Kasumi-1 (cell line): ENCODE data around the gene POLN.

Experiments
- DNase-seq, 2 experiments: peaks; one replicate each; lab custom pipeline; 2025; lab: John Stamatoyannopoulos, UW

POLN gene

DNA sequence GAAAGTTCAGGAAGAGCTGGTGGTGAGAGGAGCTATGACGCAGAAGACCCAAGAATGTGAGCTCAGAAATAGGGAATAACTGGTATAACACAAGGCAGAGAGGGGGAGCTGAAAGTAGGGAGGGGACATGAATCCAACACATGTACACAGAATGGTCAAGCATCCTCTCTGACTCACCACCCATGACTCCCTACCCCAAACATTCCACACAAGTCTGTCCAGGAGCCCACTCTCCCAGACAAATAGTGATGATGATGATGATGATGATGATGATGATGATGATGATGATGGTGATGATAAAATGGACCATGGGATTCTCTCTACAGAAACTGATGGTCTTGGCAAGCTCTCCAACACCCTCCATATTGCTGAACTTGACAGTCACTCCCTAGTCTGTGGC is 136.4 kb downstream of the POLN start:
- DNase-seq: no peak

DNA sequence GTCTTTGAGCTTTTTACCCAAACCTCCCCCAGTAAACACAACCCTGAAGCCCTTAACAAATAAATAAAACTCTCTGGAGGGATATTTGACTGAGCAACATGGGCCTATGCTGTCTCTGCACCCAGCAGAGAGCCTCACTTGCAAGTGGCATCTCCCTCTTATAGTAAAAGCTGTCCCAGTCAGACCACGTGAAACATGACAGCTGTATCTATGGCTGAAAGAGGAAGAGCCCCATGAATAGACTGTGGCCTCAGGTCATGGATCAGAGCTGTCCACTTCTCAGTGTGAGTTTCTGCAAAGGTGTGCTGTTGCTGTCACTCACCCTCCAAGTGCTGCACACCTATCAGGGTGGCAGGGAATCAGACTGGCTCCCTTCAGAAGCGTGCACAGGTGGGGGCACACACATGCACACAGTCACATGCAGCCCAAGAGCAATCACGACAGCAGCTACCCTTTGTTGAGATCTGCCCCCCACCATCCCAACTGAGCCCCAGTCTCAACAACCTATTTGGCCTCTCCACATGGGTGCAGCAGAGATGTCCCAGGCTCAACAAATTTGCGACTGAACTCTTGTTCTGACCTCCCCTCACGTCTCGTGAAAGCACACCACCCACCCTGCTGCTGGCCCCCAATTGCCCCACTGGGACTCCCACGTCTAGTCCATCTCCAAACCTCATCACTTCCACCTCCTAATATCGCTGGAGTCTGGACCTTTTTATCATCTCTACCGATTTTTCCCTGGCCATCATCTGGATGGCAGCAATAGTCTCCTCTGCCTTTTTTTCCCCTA is 137.2 kb downstream of the POLN start:
- DNase-seq: no peak

DNA sequence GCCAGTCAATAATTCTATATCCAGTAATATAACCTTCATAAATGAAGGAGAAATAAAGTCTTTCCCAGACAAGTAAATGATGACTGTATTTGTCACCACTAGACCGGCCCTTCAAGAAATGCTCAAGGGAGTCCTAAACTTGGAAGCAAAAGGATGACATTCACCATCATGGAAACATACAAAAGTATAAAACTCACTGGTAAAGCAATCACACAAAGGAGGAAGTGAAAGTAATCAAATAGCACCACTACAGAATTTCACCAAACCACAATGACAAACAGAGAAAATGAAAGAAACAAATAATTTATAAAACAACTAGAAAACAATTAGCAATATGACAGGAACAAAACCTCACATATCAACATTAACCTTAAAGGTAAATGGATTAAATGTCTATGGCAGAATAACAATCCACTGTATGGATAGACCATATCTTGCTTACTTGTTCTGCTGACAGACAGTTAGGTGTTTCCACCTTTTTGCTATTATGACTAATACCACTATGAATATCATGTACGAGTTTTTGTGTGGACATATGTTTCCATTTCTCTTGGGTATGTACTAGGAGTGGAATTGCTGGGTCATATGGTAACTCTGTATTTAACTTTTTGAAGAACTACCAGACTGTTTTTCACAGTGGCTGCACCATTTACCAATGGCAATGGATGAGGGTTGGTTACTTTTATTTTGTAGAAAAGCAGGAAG is 137.9 kb downstream of the POLN start:
- DNase-seq: no peak

DNA sequence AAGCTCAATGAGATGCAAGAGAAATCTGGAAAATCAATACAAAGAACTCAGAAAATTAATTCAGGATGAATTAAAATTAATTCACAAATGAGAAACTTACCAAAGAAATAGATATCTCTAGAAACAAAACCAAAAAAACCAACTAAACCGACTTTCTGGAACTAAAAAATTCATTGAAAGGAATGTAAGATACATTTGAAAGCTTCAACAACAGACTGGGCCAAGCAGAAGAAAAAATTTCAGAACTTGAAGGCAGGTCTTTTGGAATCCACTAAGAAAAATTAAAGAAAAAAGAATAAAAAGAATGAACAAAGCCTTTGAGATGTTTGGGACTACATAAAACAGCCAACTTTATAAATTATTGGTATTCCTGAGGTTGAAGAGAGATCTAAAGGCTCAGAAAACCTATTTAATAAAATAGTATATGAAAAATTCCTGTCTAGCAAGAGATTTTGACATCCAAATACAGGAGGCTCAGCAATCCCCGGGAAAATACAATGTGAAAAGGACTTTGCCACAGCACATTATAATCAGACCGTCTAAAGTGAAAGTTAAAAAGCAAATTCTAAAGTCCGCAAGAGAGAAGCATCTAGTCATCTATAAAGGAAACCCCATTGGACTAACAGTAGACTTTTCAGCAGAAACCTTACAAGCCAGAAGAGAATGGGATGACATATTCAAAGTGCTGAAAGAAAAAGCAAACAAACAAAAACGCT is 138.6 kb downstream of the POLN start:
- no peak for DNase-seq

DNA sequence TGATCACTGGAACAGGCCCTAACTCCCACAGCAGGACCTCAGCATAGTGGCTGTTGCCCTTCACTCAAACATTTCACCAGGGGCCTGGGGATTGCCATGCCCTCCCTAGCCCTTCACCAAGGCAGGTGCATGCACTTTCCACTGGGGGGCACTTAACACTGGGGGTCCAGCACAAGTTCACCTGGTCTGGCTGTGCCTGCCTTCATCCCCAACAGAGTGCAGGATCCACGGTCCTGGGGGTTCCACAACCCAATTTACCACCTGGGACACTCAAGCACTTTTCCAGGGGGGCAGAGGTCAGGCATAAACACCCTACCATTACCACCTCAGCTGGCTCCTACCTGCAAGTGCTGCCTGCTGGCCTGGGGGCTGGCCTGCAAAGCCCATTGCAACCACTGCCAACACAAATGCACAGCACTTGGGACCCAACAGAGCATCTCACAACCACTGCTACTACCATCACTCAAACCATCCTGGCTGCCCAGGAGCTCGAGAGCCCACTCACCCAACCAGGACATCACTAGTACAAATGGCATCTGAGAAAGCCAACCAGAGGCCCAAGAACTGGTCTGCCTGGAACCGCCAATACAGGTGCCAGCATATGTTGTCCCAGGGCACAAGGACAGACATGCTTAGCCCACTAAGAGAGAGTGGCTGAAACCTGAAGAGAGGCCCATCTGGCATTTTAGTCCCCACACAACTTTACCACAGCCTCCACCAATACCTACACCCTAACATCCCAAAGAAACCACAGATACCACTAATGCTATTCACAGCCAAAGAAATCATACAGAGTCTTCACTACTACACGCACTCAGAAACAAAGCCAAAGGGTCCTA is 139.7 kb downstream of the POLN start:
- DNase-seq: no peak

DNA sequence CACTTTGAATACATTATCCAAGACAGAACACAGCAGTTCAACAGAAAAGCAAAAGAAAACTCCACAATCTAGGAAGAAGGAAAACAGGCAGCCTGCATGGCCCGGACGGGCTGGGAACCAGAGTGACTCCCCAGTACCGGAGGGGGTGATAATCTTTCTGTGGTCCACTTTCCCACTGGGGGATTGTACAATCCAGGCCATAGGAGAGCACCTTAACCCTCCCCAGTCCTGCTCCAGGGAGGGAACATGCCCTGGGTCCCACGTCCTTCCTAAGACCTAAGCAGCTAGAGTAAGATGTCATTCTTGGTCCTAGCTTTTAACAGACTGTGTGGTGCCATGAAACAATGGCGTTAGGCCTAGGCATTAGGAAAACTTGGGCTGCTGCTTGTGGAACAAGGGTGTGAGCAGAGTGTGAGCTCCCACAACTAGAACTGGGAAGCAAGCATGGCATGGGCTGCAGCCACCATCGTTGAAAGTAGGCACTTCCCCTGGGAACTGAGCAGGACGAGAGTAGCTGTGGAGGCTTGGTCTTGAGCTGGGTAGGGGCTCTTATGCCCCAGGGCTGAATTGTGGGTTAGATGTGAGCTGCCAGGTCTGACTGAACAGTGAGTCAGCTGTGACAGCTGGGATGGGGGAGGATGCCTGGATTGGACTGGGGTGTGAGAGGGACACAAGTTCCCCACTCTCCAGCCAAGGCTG is 140.4 kb downstream of the POLN start:
- DNase-seq: no peak

DNA sequence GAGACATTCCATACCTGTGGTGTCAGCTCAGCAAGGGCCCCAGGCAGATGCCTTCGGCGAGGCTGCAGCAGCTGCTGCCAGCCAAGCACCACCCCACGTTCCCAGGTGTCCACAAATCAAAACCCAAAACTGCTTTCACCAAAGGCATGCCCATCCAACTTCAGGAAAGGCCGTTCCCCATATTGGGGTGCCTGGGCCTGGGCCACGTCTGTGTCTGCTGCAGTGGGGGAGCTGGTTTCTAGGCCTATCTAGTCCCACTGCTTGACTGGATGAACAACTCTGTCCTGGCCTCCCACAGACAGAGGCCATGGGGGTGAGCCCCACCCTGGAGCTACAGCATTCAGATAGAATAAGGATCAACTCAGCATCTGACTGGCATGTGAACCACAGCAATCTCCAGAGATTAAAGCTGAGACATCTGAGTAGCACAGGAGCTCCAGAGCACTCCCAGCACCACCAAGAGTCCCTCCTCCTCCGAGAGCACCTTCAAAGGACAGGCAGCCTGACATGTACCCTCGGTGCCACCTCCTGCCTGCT is 145.8 kb downstream of the POLN start:
- DNase-seq: no peak

DNA sequence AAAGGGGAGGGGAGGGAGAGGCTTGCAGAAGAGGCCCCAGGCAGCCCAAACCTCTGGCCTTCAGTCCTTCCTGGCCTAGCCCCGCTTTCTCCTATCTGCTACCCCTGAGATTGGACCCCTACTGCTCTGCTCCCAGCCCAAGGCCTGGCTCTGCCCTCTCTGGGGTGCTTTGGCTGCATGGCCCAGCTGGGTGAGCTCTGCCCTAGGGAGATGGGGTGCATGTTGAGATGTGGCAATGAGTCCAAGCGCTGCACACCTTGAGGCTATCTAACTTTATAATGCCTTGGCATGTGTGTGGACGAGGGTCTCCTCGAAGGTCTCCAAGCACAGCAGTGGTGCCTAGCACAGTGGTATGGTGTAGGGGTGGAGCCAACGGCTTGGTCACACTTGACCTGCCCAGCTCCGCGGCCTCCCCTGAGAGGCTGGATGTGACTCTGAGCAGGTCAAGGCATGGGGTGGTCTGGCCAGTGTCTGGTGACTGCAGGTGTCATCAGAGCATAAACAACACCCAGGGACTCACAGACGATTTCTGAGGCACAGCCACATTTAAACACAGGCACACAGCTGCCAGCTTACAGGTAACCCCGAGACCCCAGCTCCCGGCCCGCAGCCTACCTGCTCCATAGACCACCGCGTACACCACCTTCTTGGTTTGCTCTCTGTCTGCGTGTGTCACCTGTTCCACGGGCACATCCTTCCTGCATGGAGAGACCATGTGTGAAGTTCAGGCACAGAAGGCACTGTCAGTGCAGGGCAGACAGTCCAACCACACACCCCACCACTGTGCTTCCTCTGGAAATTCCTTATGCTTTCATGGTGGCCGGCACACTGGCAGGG is 146.5 kb downstream of the POLN start:
- DNase-seq: no peak

DNA sequence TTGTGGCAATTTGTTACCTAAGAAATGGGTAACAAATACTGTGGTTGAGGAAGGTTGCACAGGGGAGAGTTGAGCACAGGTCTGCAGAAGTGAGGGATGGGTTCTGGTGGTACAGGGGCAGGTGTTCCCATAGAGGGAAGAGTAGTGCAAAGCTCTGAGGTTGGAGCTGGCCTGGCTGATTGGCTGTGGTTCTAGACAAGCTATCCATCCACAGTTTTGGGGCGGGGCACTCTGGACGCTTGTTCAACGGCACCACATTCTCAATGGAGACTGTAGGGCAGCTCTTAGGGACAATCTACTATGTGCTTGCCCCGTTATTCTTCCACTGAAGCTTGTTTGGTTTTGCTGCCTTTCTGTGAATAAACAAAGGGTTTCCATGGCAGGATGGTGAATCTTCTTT is 147.4 kb downstream of the POLN start:
- no peak for DNase-seq

DNA sequence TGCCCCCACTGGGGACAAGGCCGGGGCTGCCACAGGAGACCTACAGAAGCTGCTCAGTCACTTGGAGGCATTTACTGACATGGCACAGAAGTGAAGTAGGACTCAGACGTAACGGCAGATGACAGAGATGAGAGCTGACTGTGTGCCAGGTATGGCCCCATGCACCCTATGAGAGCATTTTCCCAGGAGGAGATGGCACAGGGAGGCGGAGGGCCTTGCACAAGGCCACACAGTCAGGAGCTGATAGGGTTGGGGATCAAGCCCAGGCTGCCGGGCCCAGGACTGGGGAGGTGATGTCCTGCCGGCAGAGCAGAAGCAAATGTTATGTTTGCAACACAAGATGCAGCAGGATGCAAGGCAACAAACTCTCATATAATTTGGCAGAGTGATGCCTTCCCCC is 148.7 kb downstream of the POLN start:
- no peak for DNase-seq

DNA sequence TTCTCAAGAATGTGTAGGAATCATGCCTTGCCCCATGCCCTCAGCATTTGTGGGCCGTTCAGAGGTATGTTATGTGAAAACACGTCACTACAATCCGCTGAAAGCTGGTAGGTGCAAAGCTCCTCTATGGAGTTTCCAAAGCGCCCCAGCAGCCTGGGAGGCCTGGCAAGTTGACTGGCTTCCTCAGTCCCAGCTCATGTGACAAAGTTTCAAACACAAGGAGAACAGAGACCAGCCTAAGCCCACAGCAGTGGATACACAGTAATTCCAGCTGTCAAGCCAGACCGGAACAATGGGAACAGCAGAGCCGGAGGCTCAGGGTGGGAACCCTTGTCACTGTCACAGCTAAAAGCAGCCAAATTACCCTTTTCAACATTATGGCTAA is 149.3 kb downstream of the POLN start:
- no peak for DNase-seq

DNA sequence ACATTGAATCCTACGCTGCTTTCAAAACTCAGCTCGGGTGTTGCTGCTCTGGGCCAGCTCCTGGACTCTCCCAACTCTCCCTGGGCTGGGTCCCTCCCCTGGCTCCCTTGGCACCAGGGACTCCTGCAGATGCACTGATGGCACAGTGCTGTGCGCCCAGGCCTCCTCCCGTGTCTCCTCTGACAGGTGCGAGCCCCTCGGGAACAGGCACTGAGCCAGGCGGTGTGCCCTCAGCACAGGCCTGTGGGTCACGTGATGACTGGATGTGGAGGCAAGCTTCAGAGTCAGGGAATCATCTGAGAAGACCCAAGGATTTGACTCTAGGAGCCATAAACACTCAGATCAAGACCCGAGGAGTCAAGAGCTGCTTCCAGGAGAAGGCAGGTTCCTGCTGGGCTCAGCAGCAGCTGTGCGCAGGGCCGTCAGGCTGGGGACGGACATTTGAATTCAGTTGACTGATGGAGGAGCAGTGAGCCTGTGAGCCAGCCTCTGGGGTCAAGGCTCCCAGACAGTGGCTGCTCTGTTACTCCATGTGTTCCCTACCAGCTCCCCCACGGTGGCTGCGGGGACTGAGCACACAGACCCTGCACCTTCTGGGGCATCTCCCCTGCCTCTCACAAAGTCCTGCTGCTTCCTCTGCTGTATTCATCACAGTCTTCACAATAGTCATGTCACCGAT is 149.8 kb downstream of the POLN start:
- no peak for DNase-seq

DNA sequence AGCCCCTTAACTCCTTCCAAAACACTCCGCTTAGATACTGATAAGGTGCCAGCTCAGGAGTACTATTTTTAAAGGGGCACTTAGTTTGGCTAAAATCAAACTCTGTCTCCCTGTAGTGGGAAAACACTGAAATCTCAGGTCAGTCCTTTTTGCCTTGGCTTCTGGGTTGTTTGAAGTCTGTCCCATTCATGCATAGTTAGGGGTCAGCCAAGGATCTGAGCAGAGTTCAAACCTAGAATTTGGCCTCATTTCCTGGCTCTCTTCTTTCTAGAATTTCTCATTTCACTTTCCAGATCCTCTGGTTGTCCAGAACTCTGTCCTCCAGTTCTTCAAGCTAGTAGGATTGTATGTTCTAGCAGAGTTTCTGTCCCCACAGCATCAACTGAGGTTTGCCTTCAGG is 151.3 kb downstream of the POLN start:
- DNase-seq: no peak

DNA sequence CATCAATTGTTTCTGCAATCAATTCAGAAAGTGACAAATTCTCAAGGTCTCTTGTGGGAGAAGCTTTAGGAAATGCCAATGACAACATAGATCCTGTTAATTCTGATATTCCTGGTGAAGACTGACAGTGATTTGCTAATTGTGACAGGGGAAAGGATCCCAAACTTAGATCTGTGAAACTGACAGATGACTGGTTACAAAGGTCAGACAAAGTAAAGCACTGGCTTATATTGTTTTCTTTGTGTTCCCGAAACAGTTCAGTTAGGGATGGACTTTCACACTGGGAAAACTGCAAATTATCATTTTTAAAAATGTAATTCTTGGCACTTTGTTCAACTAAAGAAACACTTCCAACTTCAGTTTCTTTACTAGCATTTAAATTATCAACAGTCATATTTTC is 152.7 kb downstream of the POLN start:
- DNase-seq: no peak

DNA sequence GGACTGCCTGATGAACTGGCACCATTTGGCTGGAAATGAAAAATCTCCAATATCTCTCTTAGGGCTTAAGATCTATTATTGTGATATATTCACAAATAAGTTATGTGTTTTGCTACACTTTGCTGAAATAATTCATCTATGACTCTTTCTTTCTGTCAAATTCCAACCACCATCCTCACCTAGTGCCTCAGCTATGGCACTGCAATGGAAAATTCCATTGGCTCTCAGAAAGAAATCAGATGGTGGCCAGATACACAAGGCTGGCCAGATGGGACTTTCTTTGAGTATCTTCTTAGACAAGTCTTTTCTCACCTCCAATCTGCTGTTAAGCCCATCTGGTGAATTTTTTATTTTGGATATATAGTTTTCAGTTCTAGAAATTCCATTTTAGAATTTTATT is 154.8 kb downstream of the POLN start:
- no peak for DNase-seq

DNA sequence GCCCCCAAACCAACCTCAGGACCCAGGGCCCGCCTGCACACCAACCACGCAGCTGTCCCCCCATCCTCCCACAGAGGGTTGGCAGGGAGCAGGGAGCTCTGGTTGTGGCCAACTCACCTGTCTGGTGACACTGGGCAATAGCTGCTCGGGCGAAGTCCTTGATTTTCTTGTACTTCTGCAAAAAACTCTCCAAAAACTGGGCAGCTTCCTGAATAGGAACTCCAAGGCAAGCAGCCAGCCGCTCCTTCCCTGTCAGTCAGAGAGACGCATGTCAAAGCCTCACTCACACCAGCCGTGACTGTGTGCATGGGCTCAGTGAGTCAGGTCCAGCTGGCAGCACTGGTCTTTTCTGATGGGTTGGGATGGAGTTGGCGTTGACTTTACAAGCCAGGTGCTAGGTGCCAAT is 156.4 kb downstream of the POLN start:
- DNase-seq: no peak

DNA sequence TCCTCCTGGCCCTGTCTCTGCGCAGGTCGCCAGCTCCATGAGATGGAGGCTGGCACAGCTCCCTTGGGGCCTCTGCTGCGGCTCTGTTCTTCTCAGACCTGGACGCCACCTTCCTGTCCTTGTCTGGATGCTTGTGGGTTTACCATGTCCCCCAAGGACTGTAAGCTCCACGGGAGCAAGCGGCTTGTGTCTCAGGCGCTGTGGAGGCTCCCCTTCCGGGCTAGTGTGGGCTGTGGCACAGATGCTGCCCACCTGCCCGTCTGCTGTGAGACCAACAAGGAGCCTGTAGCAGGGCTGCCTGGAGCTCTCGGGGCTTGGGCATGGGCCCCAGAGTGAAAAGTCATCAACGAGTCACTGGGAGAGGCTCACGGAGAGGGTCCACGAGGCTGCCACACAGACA is 157.6 kb downstream of the POLN start:
- DNase-seq: no peak

DNA sequence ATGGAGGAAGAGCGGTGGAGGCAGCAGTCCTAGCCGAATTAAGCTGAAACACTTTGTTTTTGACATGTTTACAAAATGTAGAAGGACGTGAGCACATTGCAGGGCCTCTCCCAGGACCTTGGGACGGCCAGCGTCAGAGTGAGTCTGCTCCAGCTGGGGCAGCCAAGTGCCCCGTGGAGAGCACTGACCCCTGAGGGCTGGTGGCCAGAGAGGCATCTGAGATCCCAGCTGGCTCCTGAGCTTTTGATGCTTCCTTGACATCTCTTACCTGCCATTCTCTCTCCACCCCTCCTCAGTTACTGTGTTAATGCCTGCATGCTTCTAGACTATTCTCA is 158.1 kb downstream of the POLN start:
- DNase-seq: no peak

DNA sequence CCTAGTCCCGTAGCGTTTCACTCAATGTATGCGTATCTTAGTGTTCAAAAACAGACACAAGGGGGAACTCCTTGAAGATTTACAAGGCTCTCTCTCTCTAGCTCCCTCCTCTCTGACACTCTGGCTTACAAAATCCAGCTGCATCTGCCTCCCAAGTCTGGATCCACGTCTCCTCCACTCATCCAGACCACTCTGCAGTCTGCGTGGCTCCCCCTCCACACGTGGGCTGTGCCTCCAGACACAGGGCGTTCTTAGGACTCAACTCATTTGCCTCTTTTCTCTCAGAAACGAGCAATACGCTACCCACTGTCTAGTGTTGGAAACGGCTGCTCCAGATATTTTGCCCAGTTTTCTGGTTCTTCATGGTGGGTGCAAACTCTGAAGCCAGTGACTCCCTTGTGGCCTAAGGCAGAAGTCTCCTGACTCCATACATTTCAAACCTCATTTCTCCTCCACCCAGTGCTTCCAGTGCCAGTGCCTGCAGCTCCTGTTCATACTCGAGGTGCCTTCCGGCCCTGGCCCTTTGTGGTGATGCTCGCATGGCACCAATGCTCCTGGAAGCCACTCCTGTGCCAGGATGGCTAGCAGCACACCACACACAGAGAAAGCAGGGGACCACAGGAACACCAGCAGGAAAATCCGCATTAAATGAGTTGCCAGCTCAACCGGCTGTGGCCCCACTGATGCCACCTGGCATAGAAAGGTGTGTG is 158.7 kb downstream of the POLN start:
- DNase-seq: no peak
